HCT116 (cell line): Measurements from ENCODE around the gene RIPOR1.

Source experiments
- CEBPB ChIP-seq: IDR thresholded peaks from 2 replicates; pipeline ENCODE4 v1.6.1; 2012; ENCODE audit warnings: low read depth
- EZH2 ChIP-seq: fragments of 200-600 bp; sonication (generic); IDR thresholded peaks from 2 replicates; pipeline ENCODE4 v1.6.1; 2017; ENCODE audit warnings: antibody characterized with exemption, mixed run types
- POLR2A ChIP-seq: IDR thresholded peaks from 2 replicates; pipeline ENCODE4 v1.7.0; 2011; ENCODE audit warnings: borderline replicate concordance; ENCODE audit not compliant: insufficient read depth, insufficient read length; ENCODE audit errors: extremely low read depth
- POLR2AphosphoS5 ChIP-seq: IDR thresholded peaks from 2 replicates; pipeline ENCODE4 v1.6.1; 2011; ENCODE audit warnings: mild to moderate bottlenecking, low read depth, low read length, moderate library complexity
- SIN3A ChIP-seq: IDR thresholded peaks from 2 replicates; pipeline ENCODE4 v1.6.1; 2012; ENCODE audit warnings: low read depth
- SRF ChIP-seq: IDR thresholded peaks from 2 replicates; pipeline ENCODE4 v1.6.1; 2012; ENCODE audit warnings: low read depth
- TCF7L2 ChIP-seq: IDR thresholded peaks from 2 replicates; pipeline ENCODE4 v1.7.0; 2011; ENCODE audit warnings: borderline replicate concordance, inconsistent platforms; ENCODE audit not compliant: insufficient read depth, insufficient read length; ENCODE audit errors: extremely low read depth
- YY1 ChIP-seq: IDR thresholded peaks from 2 replicates; pipeline ENCODE4 v1.6.1; 2011; ENCODE audit warnings: low read length, low read depth, moderate library complexity, mild to moderate bottlenecking; ENCODE audit not compliant: insufficient replicate concordance; ENCODE audit errors: extremely low read depth
- ZNF274 ChIP-seq: fragments of 200-500 bp; sonication (Bioruptor generic); IDR thresholded peaks from 2 replicates; pipeline ENCODE4 v1.6.1; 2014; ENCODE audit warnings: mild to moderate bottlenecking, low read depth, low read length, inconsistent platforms
- TF ChIP-seq, protein P1 (sequence below), 3 experiments: fragments of 200-600 bp in 1 of 3; sonication (generic) in 1 of 3; IDR thresholded peaks in 2 of 3; conservative IDR thresholded peaks in 1 of 3; 2 replicates each; pipeline ENCODE4 v1.5.1; 2012 to 2017; ENCODE audit warnings: low read depth in 2 of 3, low read length in 2 of 3, antibody characterized with exemption in 1 of 3, borderline replicate concordance in 1 of 3, control low read depth in 1 of 3, mild to moderate bottlenecking in 1 of 3, mixed read lengths in 1 of 3, mixed run types in 1 of 3, moderate library complexity in 1 of 3; ENCODE audit not compliant: insufficient read depth in 1 of 3
- TF ChIP-seq, protein P2 (sequence below): IDR thresholded peaks from 2 replicates; pipeline ENCODE4 v1.6.1; 2011; ENCODE audit warnings: mild to moderate bottlenecking, low read length, moderate library complexity; ENCODE audit not compliant: insufficient replicate concordance; ENCODE audit errors: extremely low read depth

DNA sequence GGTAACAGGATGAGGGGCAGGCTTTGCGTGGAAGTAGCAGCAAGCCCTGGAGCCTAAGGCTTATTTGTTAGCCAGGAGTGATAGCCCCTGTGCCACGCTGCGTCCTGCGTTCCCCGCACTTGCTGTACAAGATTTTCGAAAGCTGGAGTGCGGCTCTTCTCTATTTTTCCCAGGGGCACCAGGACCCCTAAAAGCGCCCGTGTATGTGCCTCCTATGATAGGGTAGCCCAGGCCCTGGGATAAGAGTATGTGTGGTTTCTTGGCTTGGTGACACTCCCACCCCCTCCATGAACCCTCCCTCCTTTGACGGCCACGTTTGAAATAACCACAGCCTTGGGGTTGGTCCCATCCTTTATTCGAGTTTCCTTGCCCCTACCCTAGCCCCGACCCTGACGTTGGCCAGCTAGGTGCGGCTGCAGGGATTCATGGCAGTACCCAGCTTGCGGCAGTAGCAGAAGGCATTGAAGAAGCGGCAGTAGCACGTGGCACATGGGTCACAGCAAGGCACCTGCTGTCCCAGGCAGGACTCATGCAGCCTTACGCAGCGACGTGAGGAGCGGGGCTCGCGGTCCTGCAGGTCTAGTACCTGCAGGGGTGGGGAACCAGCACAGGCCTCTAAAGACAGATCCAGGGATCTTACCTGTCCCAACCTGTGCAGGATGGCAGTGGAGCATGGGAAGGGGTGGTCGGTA is 46.2 kb upstream of the RIPOR1 start:
- TF ChIP-seq, protein P1, sequence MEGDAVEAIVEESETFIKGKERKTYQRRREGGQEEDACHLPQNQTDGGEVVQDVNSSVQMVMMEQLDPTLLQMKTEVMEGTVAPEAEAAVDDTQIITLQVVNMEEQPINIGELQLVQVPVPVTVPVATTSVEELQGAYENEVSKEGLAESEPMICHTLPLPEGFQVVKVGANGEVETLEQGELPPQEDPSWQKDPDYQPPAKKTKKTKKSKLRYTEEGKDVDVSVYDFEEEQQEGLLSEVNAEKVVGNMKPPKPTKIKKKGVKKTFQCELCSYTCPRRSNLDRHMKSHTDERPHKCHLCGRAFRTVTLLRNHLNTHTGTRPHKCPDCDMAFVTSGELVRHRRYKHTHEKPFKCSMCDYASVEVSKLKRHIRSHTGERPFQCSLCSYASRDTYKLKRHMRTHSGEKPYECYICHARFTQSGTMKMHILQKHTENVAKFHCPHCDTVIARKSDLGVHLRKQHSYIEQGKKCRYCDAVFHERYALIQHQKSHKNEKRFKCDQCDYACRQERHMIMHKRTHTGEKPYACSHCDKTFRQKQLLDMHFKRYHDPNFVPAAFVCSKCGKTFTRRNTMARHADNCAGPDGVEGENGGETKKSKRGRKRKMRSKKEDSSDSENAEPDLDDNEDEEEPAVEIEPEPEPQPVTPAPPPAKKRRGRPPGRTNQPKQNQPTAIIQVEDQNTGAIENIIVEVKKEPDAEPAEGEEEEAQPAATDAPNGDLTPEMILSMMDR (IDR thresholded peaks at IDR 0.05 in 2 of 3, conservative IDR thresholded peaks at IDR 0.05 in 1 of 3; ENCODE audit: borderline replicate concordance in 1 of 3, insufficient read depth in 1 of 3, low read depth in 2 of 3, low read length in 2 of 3) = no peak
- TF ChIP-seq CEBPB = no peak
- TF ChIP-seq ZNF274 = no peak
- TF ChIP-seq SRF = no peak
- TF ChIP-seq, protein P2, sequence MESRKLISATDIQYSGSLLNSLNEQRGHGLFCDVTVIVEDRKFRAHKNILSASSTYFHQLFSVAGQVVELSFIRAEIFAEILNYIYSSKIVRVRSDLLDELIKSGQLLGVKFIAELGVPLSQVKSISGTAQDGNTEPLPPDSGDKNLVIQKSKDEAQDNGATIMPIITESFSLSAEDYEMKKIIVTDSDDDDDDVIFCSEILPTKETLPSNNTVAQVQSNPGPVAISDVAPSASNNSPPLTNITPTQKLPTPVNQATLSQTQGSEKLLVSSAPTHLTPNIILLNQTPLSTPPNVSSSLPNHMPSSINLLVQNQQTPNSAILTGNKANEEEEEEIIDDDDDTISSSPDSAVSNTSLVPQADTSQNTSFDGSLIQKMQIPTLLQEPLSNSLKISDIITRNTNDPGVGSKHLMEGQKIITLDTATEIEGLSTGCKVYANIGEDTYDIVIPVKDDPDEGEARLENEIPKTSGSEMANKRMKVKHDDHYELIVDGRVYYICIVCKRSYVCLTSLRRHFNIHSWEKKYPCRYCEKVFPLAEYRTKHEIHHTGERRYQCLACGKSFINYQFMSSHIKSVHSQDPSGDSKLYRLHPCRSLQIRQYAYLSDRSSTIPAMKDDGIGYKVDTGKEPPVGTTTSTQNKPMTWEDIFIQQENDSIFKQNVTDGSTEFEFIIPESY = no peak
- TF ChIP-seq YY1 = no peak
- no peak for TF ChIP-seq SIN3A
- TF ChIP-seq TCF7L2 = no peak
- TF ChIP-seq POLR2A = no peak
- no peak for TF ChIP-seq EZH2
- TF ChIP-seq POLR2AphosphoS5 = no peak
